DMS 273 treated with DMSO at 0.1 percent for 48 hours (cell line): Measurements from ENCODE around the gene GPC5.
"Not testable (repeated sequence)": the region's sequence is repeated elsewhere in the genome, so short reads cannot be mapped to it uniquely, and the experiment has no call there.

ENCODE experiments used
- DNase-seq: peaks from one replicate; lab custom pipeline; 2025; lab: John Stamatoyannopoulos, UW

Gene GPC5

DNA sequence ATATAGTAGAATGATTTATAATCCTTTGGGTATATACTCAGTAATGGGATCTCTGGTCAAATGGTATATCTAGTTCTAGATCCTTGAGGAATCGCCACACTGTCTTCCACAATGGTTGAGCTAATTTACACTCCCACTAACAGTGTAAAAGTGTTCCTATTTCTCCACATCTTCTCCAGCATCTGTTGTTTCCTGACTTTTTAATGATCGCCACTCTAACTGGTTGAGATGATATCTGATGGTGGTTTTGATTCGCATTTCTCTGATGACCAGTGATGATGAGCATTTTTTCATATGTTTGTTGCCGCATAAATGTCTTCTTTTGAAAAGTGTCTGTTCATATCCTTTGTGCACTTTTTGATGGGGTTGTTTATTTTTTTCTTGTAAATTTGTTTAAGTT, 1140.7 kb downstream of the GPC5 start:
- DNase-seq: not testable (repeated sequence)

DNA sequence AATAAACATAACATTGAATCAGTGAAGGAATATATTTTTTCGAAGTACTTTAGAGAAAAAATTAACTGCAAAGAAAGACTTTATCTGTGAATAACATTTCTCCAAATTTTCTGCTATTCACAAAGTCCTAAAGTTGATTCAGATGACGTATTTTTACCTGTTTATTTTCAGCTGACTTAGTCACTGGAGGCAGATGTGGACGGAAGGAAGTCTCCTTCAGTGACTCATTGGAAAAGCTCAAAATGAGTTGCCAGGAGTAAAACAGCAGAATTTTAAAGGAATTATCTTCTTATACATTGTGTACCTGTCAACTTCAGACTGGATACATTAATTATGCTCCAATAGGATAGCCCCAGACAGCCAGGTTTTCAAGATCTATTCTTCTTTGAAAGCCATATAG, 1148.8 kb downstream of the GPC5 start:
- no peak for DNase-seq

DNA sequence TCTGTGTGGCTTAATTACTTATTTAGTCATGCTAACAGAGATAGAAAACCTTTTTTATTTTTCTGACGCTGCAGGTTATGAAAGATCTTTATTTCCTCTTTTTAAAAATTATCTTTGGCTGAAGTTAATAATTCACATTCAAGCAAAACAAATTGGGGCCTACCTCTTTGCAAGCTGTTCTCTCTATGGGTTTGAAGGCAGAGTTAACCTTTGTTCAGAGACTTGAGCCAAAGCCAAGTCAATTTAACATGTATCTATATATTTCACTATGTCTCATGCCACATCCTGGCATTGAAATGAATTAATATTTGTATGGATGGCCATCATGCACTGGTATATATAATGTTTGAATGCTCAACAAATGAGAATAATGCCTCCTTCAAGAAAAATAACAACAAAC, 1150.9 kb downstream of the GPC5 start:
- DNase-seq: no peak

DNA sequence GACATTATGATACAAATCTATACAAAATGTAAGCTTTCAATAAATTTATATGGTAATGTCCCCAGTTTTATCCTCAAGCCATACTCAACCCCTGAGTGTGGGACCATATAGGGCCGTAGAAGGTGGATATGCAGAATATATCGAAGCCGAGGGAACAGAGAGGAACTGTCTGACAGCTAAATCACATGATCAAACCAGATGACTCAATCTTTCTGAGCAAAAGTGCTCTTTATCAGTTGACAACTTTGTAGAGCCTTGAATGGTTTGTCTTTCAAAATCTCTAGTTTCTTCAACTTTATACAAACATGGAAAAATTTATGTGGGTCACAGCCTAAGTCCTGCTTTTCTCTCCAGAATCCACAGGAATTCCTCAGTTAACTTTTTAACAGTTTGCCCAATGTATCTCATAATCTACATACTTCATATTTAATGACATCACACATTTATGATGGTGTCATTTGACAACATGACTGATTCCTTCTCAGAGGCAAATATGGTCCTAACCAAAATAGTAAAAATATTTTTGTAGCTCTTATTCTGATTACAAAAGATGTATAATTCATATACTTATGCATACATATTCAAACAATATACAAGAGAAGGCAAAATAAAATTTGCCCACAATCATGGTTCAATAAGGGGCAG, 1155.2 kb downstream of the GPC5 start:
- DNase-seq: no peak

DNA sequence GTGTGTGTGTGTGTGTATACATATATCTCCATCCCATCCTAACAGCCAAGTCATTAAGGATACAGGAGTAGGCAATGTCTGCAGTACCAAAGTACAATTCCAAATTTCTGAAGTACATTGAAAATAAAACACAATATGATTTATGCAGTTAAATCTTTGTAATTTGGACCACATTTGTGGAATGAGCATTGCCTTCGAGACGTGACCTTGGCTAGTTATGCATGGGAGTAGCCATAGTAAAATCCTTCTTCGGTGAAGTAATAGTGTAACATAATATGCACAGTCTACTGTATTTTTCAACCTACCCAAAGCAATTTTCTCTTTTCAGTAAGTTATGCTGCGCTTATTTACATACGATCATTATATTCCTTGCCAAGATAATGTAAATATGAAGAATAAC, 1162.5 kb downstream of the GPC5 start:
- no peak for DNase-seq

DNA sequence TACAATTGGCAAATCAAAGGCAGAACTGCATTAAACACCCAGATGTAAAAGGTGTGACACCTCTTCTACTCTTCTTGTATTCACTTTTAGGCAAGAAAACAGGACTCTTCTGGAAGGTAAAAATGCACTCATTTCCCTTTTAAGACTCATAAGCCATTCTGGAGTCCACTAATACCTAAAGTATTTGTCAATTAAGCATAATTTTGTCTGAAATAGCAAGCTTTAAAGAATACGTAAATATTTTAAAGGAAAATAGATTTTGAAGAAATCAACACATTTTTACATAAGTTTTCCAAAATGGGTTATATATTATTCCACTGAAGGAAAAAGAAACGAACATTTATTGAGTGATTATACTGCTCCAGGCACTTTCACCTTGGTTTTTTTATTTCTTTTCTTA, 1166.5 kb downstream of the GPC5 start:
- DNase-seq: no peak

DNA sequence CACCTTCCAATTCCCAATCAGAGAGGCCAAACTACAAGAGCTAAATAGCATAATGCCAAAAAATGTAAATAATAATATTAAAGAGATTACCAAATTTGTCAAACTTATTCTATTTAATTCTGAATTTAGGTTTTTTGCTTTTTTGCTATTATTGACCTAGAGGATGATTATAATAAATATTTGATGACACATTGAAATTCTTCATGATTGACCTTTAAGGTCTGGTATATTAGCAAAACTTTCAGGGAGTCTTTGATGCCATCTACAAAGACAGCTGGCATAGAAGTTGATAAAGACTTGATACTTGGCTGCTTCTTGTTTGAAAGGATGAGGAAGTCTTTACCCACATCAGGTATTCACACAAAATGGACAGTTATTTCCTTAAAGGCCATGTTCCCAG, 1168.3 kb downstream of the GPC5 start:
- DNase-seq: no peak

DNA sequence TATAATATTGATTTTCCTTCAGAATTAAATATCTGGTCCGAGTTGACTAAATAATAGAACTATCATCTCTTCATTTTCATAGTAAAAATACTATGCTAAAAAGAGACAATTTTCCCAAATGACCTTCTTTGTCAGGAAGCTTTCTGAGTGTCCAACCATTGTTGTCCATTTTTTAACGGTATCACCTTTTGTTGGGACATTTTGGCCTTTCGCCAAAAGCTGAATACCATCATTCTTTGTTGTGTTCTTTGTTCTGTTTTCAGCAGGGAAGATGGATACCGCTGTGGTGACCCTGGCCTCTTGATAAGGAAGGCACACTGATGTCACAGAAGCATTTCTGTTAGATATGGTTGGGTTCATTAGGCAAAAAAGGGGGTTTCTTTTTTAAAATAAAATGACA, 1173.8 kb downstream of the GPC5 start:
- no peak for DNase-seq

DNA sequence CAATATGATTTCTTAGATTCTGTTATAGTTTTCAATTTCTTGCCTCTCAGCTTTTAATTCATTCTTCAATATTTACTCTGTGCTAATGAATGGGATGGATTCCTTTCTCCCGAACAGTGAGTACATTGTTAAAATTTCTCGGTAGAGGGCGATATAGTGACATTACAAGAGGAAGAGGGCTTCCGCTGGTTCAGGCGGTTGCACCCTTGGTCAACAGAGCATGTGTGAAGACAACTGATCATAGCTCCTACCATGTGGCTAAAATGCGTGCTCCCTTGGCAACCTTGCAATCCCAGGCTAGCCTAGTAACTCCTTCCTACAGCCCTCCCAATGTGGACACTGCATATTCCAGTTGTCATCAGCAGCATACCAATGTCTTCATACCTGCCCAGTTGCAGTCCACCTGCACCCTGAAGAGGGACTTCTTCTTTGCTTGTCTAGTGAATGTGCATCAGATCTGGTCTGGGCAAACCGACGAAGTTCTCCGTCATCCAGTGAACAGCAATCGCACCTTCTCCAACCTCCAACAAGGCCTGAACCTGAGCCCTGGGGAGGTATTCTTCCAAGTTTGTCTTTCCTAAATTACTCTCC, 1175.1 kb downstream of the GPC5 start:
- no peak for DNase-seq

DNA sequence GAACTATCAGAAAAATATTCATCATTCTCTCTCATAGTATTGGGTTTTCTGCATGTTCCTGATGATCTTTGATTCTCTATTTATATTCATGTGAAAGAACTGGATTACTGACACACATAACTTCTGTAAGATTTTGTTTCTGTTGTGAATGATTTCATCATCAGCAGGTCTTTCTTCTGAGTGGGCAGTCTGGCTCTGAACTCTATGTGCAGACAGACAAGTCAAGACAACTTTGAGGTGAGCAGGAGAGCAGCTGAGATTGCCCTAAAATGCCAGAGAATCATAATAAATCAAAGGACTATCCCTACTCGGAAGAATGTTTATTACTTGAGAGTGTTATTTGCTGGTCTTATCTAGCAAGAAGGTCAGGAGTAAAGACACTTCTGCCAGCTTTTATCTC, 1176.1 kb downstream of the GPC5 start:
- no peak for DNase-seq

DNA sequence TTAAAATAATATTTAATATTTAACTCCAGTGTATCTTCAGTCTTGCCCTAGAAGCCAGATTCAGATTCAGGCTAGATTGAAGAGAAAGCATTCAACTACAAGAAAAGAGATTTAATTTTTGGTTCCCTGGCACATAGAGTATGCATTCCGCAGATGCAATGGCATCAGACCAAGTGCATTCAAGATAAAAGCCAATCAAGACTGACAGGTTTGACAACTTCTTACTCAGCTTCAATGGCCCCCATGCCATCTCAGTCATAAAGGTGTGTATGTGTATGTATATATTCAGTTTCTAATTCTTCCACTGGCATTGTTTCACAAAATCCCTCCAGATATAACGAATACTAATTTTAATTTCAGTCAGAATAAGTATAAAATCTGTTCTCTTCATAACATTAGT, 1177.4 kb downstream of the GPC5 start:
- DNase-seq: no peak

DNA sequence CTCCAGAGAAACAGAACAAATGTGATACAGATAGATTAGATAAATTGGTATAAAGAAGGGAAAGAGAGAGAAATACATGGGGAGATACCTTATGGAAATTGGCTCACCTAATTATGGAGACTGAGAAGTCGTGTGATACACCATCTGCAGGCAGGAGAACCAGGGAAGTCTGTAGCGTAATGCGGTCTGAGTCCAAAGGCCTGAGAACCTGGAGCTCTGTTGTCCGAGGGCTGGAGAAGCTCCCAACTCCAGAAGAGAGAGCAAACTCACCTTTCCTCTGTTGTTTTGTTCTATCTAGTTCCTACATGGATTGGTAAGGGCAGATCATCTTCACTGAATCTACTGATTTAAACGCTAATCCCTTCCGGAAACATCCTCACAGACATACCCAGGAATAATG, 1179.9 kb downstream of the GPC5 start:
- no peak for DNase-seq

DNA sequence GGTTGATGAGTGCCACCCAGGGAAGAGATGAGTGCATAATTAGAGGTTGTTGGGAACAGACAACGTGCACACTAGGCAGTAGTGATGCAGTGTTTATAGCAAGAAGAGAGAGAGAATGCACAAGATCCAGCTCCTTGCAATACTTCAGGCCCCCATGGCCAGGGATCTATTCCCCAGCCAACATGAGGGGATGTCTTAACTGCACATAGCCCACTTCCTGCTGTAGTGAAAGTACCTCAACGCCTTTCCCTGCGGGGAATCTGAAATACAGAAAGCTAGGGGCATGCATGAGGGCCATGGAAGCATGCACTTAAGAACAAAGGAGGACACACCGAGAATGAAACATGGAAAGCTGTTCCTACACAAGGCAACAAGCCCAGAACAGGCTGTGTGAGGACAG, 1191.5 kb downstream of the GPC5 start:
- DNase-seq: no peak

DNA sequence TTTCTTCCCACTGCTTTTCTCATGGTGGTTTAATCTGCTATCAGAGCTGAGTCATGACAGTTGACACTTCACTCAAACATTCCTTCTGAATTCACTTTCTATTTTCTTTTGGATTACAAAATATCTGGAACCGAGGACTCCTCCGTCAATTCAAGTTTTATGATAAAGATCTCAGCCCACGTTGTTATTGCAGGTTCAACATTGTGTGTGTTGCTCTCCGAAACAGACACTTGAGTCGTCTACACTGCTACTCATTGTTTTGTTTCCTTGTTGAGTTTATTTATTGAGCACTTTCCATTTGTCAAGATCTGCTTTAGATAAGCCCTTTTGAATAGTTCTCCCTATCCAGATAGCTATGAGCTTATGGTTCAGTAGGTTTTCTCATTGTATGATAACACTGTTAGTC, 1192.1 kb downstream of the GPC5 start:
- DNase-seq: no peak

DNA sequence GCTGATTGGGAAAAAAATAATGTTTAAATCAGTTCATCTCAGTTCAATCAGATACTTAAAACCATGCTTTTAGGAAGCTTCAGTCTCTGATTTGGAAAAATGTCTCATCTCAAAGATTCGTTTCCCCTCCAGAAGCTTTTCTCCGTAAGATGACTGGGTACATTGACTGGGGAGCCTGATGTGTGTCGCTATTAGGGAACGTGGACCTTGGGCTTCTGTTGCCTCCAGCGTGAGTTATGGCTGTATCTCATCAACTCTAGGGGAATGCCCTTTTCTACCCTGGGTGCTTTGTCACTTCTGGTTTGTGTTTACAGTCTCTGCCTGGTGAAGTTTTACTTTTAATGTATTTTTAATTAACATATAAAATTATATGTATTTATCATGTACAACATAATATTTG, 1192.7 kb downstream of the GPC5 start:
- no peak for DNase-seq

DNA sequence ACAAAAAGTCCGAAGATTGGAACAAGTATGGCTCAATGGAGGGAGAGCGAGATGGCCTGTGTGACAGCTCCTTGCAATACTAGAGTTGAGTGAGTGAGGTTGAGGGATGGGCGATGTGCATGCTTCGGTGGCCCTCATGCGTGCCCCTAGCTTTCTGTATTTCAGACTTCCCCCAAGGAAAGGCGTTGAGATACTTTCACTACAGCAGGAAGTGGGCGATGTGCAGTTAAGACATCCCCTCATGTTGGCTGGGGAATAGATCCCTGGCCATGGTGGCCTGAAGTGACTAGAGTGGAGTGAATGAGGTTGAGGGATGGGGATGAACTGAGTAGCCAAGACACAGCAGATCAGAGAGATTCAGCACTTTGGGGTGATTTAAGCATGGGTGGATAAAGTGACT, 1194.3 kb downstream of the GPC5 start:
- DNase-seq: no peak

DNA sequence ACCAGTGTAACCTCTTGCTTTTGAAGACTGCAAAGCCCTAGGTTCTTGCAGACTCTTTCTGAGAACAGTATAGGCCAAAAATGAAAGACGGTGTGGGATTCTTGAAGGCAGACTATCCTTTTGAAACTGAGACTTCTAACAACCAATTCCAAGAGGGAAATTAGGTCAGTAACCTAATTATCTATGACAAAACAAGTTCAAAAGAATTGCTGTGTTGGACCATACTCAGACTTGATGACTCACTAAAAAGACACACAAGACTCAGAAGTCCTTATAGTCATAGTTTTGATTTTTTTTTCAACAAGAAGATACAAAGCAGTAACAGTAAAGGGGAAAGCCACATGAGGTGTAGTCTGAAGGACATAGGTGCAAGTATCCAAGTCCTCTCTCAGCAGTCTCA, 1204.1 kb downstream of the GPC5 start:
- DNase-seq: no peak

DNA sequence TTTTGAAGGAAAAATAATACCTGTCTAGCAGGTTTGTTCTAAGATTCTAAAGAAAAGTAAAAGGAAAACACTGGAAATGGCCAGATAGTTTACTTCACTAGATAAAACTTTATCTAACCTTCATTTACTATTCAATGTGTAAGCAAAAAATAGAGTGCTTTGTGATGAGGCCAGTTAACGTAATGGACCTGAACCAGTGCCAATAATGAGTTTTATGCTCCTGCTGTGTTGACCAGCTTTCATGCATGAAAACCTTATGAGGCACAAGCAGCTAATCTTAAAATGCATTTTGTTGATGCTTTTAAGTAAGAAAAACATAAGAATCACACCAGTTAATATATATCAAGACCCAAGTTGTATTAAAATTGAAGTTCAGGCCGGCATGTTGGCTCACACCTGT, 1211.0 kb downstream of the GPC5 start:
- no peak for DNase-seq

DNA sequence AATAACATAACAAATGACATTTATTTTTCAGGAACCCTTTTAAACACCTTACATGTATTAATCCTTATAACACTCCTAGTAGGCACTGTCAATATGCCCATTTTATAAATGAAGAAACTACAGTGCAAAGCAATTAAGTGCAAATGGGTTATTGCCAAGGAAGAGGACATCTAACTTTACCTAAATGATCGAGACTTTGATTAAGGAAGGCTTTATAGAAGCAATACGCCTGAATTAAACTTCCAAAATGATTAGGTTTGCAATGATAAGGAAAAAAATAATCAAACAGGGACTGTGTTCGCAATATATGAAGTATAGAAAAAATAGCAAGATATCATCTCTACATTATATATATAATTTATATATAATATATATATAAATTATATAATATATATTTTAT, 1214.5 kb downstream of the GPC5 start:
- DNase-seq: no peak

DNA sequence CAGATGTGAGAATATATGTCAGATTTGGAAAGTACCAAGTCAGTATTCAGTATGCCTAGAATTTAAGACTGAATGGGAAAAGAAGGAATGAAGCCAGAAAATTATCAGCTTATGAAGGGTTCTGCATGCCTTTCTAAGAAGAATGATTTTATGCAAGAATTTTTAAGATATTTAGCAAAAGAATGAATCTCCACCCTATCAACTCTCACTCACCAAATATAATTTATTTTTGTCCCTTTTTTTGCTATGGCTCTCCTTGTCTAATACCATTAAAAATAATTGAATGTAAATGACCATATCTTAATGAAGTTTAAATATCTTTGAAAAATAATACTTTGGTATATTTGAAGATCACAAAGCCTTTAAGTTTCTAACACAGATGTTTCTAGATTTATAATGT, 1215.5 kb downstream of the GPC5 start:
- DNase-seq: no peak

DNA sequence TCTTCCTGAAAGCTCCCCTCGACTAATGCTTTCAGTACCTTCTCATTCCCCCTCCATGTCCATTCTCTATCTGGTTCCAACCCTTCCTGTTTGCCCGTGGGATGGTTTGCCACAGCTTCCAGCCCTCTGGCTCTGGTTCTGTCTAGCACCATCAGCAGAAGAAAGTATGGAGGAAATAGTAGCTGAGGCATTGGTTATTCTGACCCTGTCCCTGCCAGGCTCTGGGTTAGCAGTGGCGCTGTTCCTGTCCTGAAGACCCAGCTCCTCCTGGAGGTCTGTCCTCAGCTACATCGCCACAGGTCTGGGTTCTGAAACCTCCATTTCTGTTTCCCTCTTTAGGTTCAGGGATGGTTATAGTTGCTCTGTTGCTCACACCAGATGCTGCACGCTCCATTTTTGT, 1223.6 kb downstream of the GPC5 start:
- DNase-seq: no peak

DNA sequence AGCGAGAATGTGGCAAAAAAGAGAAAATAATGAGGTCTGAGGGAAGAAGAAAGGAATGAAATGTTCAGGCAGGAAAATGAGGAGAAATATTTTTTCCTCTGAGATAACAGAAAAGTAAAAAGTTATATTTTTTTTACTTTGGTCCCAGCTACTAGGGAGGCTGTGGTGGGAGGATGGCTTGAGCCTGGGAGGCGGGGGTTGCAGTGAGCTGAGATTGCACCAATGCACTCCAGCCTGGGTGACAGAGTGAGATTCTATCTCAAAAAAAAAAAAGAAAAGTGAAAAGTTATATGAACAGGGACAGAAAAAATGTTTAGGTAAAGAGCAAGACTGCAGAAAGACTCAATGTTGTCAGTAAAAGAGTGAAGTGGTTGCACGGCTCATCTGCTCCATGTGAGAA, 1224.5 kb downstream of the GPC5 start:
- DNase-seq: no peak

DNA sequence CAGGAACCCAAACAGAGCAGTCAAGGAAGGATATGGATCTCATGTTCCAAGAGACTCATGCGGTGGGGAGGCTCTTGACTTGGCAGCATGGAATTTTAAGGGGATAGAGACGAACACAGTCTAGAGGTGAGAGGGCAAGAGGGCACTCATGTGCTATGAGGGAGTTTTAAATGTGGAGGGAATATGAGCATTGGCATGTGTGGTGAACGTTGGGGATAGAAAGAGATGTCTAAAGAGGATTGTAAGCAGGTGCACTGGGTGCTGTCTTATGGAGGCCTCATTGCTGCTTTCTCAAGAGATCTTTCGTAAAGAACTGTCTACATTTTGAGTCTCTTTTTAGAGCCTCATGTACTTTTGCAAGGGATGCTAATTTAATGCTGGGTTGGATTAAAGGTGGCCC, 1227.9 kb downstream of the GPC5 start:
- no peak for DNase-seq

DNA sequence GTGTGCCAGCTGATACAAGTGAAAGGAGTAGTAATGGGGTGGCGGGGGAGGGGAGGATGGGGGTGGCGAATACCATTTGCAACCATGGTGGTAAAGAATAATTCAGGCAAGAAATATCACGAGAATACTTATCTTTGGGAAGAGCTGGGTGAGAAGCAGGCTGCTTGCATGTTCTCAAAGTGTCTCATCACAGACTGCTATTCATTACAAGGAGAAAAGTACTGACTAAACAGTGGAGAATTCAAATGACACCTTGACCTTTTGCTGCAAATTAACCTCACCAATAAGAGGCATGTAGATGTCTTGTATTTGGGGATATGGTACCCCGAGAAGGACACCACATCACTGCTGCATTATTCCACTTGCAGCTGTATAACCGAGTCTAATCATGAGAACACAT, 1242.5 kb downstream of the GPC5 start:
- DNase-seq: no peak
